ENCODE results near the gene KCNK15. TPM values are rescaled to one million over a fixed set of nuclear protein-coding genes. Genes with fewer than 3 reads are reported as not detected.

Gene KCNK15
- total RNA-seq, 1 donor from 2014 or later, result 62.6 TPM

- no peak for TF ChIP-seq CTCF (IDR thresholded peaks at IDR 0.05)
- intact Hi-C loops (cut with DNase I), result no loop called here
- DNase-seq (ENCODE audit: low spot score in 2 of 2), result no peak
- H3K27me3 ChIP-seq, result no peaks in the 10 kb centered on the region
- H3K4me1 ChIP-seq, result peaks cover 18 to 30% of the 10 kb centered on the region in 2 donors
- no peaks in the 10 kb centered on the region for H3K9me3 ChIP-seq
- no peak overlapping the region for H3K4me3 ChIP-seq
- H3K36me3 ChIP-seq, result peaks cover 5 to 8% of the 10 kb centered on the region in 2 donors
- peak overlapping the region in 1 of 2 donors; percentile 15 for H3K27ac ChIP-seq
These were observed 21.1 kb upstream of the KCNK15 start for GRCh38 chr20:44724423-44725091.

GRCh38 chr20:44725837-44726236 lies 19.8 kb upstream of the KCNK15 start:
- DNase-seq (ENCODE audit: low spot score in 2 of 2), result no peak
- H3K9me3 ChIP-seq, result no peaks in the 10 kb centered on the region
- peaks cover 5 to 8% of the 10 kb centered on the region in 2 donors for H3K36me3 ChIP-seq
- no peaks in the 10 kb centered on the region for H3K27me3 ChIP-seq
- no peak overlapping the region for H3K4me3 ChIP-seq
- no peak for TF ChIP-seq CTCF (IDR thresholded peaks at IDR 0.05)
- peaks cover 9 to 23% of the 10 kb centered on the region in 2 donors for H3K4me1 ChIP-seq
- H3K27ac ChIP-seq, result no peak overlapping the region
- intact Hi-C loops (cut with DNase I), result no loop called here

GRCh38 chr20:44727039-44727438 lies 18.6 kb upstream of the KCNK15 start:
- intact Hi-C loops (cut with DNase I), result no loop called here
- H3K4me1 ChIP-seq, result peaks cover 7 to 25% of the 10 kb centered on the region in 2 donors

GRCh38 chr20:44727651-44728050 lies 18.0 kb upstream of the KCNK15 start:
- peaks cover 7 to 25% of the 10 kb centered on the region in 2 donors for H3K4me1 ChIP-seq

More at GRCh38 chr20:44727039-44727438, 18.6 kb upstream of the KCNK15 start:
- Histone ChIP-seq H3K4me3 (no peak overlapping the region), H3K27me3 (no peaks in the 10 kb centered on the region), H3K36me3 (peaks cover 5 to 8% of the 10 kb centered on the region in 2 donors), H3K27ac (peak overlapping the region; percentile 23 to 51), H3K9me3 (no peaks in the 10 kb centered on the region)
- no peak for TF ChIP-seq CTCF (IDR thresholded peaks at IDR 0.05)
- no peak for DNase-seq (ENCODE audit: low spot score in 2 of 2)

GRCh38 chr20:44728801-44729443 lies 16.7 kb upstream of the KCNK15 start:
- TF ChIP-seq CTCF (IDR thresholded peaks at IDR 0.05), result no peak
- Histone ChIP-seq H3K27ac (peak overlapping the region; percentile 61 to 72), H3K4me3 (peak overlapping the region in 1 of 2 donors; percentile 6), H3K27me3 (no peaks in the 10 kb centered on the region), H3K4me1 (peaks cover 11 to 34% of the 10 kb centered on the region in 2 donors), H3K36me3 (peaks cover 3 to 5% of the 10 kb centered on the region in 2 donors), H3K9me3 (no peaks in the 10 kb centered on the region)
- peak; percentile 68 to 94 for DNase-seq (ENCODE audit: low spot score in 2 of 2)
- intact Hi-C loops (cut with DNase I), result no loop called here

More at GRCh38 chr20:44727651-44728050, 18.0 kb upstream of the KCNK15 start:
- no peak for TF ChIP-seq CTCF (IDR thresholded peaks at IDR 0.05)
- Histone ChIP-seq H3K4me3 (no peak overlapping the region), H3K9me3 (no peaks in the 10 kb centered on the region), H3K27me3 (no peaks in the 10 kb centered on the region), H3K36me3 (peaks cover 5 to 8% of the 10 kb centered on the region in 2 donors), H3K27ac (peak overlapping the region; percentile 23 to 72)
- intact Hi-C loops (cut with DNase I), result no loop called here
- no peak for DNase-seq (ENCODE audit: low spot score in 2 of 2)

Measured in ascending aorta (tissue), 2 donors.